ENCODE measurements around the gene SH3RF3.
"Not testable (repeated sequence)": the region's sequence is repeated elsewhere in the genome, so short reads cannot be mapped to it uniquely, and the experiment has no call there.

Gene SH3RF3

GRCh38 chr2:109222422-109222821, 93.4 kb downstream of the SH3RF3 start:
- DNase-seq = no peak

GRCh38 chr2:109222825-109223471, 93.9 kb downstream of the SH3RF3 start:
- no peak for DNase-seq

- DNase-seq = no peak
Observed at GRCh38 chr2:109223490-109223889, 94.5 kb downstream of the SH3RF3 start.

GRCh38 chr2:109224341-109224740, 95.3 kb downstream of the SH3RF3 start:
- not testable (repeated sequence) for DNase-seq

- DNase-seq = no peak
Observed at GRCh38 chr2:109225170-109225782, 96.3 kb downstream of the SH3RF3 start.

GRCh38 chr2:109226128-109226527, 97.1 kb downstream of the SH3RF3 start:
- DNase-seq = no peak

- DNase-seq = no peak
Observed at GRCh38 chr2:109226622-109227021, 97.6 kb downstream of the SH3RF3 start.

- DNase-seq = no peak
Observed at GRCh38 chr2:109229094-109229675, 100.2 kb downstream of the SH3RF3 start.

- no peak for DNase-seq
Observed at GRCh38 chr2:109230941-109231420, 102.0 kb downstream of the SH3RF3 start.

GRCh38 chr2:109231428-109231827, 102.4 kb downstream of the SH3RF3 start:
- DNase-seq = no peak

- no peak for DNase-seq
Observed at GRCh38 chr2:109231996-109232705, 103.1 kb downstream of the SH3RF3 start.

- no peak for DNase-seq
Observed at GRCh38 chr2:109232909-109233308, 103.9 kb downstream of the SH3RF3 start.

GRCh38 chr2:109233643-109234042, 104.6 kb downstream of the SH3RF3 start:
- no peak for DNase-seq

GRCh38 chr2:109234355-109234754, 105.3 kb downstream of the SH3RF3 start:
- no peak for DNase-seq

GRCh38 chr2:109236147-109236546, 107.1 kb downstream of the SH3RF3 start:
- DNase-seq = no peak

- DNase-seq = no peak
Observed at GRCh38 chr2:109237792-109238191, 108.8 kb downstream of the SH3RF3 start.

- no peak for DNase-seq
Observed at GRCh38 chr2:109238580-109238979, 109.6 kb downstream of the SH3RF3 start.

GRCh38 chr2:109239720-109240119, 110.7 kb downstream of the SH3RF3 start:
- DNase-seq = no peak

- DNase-seq = no peak
Observed at GRCh38 chr2:109242210-109242653, 113.2 kb downstream of the SH3RF3 start.

GRCh38 chr2:109242654-109243331, 113.8 kb downstream of the SH3RF3 start:
- DNase-seq = no peak

- DNase-seq = no peak
Observed at GRCh38 chr2:109243526-109244303, 114.7 kb downstream of the SH3RF3 start.

GRCh38 chr2:109244304-109244582, 115.2 kb downstream of the SH3RF3 start:
- DNase-seq = no peak
